Measurements from ENCODE around the gene KIAA0825. TPM values are rescaled to one million over a fixed set of nuclear protein-coding genes. Genes with fewer than 3 reads are reported as not detected.

Gene KIAA0825
- polyA plus RNA-seq, 1 donor from 2014 or later: 5.1 TPM

DNA sequence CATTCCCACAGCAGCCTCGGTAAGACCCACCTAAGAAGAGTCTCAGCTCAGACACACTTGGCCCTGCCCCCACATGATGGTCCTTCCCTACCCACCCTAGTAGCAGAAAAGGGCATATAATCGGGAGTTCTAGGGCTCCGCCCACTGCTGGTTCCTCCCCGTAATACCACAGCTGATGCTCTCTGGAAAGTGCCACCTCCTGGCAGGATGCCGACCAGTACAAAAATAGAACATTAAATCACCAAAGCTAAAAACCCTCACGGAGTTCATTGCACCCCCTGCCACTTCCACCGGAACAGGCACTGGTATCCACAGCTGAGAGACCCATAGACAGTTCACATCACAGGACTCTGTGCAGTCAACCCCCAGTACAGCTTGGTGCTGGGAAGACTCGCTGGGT lies 271.3 kb downstream of the KIAA0825 start:
- Histone ChIP-seq H2AFZ (ENCODE audit: low read depth, low read length) (no peak overlapping the region), H4K20me1 (ENCODE audit: insufficient read depth) (no peaks in the 10 kb centered on the region), H3K27me3 (ENCODE audit: insufficient read depth, low read depth, low read length) (no peaks in the 10 kb centered on the region), H3F3A (ENCODE audit: insufficient read depth, low read length, poor library complexity, severe bottlenecking) (no peaks in the 10 kb centered on the region), H3K9ac (ENCODE audit: low read length) (no peak overlapping the region), H3K4me3 (ENCODE audit: low read length) (no peak overlapping the region), H3K9me2 (ENCODE audit: insufficient read depth, low read length) (no peaks in the 10 kb centered on the region), H3K79me2 (replicated peaks; ENCODE audit: insufficient read depth, low read length) (no peaks in the 10 kb centered on the region), H3K9me3 (ENCODE audit: low read length) (no peaks in the 10 kb centered on the region), H3K27ac (ENCODE audit: low read length) (no peak overlapping the region), H3K36me3 (ENCODE audit: insufficient read depth, low read length) (no peaks in the 10 kb centered on the region), H3K4me2 (ENCODE audit: low read length) (no peak overlapping the region)
- TF ChIP-seq RAD21 (conservative IDR thresholded peaks at IDR 0.05) (no peak), TAF1 (IDR thresholded peaks at IDR 0.05; ENCODE audit: low read depth) (no peak), MXI1 (conservative IDR thresholded peaks at IDR 0.05; ENCODE audit: poor library complexity, severe bottlenecking) (no peak), SMC3 (conservative IDR thresholded peaks at IDR 0.05; ENCODE audit: poor library complexity) (no peak), EP300 (conservative IDR thresholded peaks at IDR 0.05; ENCODE audit: poor library complexity, severe bottlenecking) (no peak)

DNA sequence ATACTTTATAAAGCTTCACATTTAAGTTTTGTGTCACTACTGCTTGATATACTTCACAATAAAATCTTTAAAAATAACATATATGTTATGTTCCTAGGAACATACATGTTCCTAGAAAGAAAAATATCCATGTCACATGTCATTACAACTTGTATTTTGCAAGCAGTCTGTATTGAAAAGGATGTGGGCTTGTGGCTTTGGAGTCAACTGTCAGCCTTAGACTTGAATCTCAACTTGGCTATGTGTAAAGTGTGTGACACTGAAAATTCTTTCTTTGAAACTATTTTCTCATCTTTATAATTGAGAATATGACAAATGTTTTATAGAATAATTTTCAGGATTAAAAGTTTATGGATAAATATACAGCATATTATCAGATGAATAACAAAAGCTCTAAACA lies 273.1 kb downstream of the KIAA0825 start:
- H3K79me2 ChIP-seq (replicated peaks; ENCODE audit: insufficient read depth, low read length): no peaks in the 10 kb centered on the region
- no peak overlapping the region for H3K27ac ChIP-seq (ENCODE audit: low read length)
- TF ChIP-seq POLR2AphosphoS5 (IDR thresholded peaks at IDR 0.05) (no peak), EZH2 (IDR thresholded peaks at IDR 0.05; ENCODE audit: borderline replicate concordance, insufficient read depth, low read length, poor library complexity, severe bottlenecking) (no peak), TAF1 (IDR thresholded peaks at IDR 0.05; ENCODE audit: low read depth) (no peak), SMC3 (conservative IDR thresholded peaks at IDR 0.05; ENCODE audit: poor library complexity) (no peak), RAD21 (conservative IDR thresholded peaks at IDR 0.05) (no peak), EP300 (conservative IDR thresholded peaks at IDR 0.05; ENCODE audit: poor library complexity, severe bottlenecking) (no peak), MXI1 (conservative IDR thresholded peaks at IDR 0.05; ENCODE audit: poor library complexity, severe bottlenecking) (no peak)
- TF ChIP-seq, protein P1, sequence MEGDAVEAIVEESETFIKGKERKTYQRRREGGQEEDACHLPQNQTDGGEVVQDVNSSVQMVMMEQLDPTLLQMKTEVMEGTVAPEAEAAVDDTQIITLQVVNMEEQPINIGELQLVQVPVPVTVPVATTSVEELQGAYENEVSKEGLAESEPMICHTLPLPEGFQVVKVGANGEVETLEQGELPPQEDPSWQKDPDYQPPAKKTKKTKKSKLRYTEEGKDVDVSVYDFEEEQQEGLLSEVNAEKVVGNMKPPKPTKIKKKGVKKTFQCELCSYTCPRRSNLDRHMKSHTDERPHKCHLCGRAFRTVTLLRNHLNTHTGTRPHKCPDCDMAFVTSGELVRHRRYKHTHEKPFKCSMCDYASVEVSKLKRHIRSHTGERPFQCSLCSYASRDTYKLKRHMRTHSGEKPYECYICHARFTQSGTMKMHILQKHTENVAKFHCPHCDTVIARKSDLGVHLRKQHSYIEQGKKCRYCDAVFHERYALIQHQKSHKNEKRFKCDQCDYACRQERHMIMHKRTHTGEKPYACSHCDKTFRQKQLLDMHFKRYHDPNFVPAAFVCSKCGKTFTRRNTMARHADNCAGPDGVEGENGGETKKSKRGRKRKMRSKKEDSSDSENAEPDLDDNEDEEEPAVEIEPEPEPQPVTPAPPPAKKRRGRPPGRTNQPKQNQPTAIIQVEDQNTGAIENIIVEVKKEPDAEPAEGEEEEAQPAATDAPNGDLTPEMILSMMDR (IDR thresholded peaks at IDR 0.05; ENCODE audit: poor library complexity, severe bottlenecking): no peak
- TF ChIP-seq, protein P2, sequence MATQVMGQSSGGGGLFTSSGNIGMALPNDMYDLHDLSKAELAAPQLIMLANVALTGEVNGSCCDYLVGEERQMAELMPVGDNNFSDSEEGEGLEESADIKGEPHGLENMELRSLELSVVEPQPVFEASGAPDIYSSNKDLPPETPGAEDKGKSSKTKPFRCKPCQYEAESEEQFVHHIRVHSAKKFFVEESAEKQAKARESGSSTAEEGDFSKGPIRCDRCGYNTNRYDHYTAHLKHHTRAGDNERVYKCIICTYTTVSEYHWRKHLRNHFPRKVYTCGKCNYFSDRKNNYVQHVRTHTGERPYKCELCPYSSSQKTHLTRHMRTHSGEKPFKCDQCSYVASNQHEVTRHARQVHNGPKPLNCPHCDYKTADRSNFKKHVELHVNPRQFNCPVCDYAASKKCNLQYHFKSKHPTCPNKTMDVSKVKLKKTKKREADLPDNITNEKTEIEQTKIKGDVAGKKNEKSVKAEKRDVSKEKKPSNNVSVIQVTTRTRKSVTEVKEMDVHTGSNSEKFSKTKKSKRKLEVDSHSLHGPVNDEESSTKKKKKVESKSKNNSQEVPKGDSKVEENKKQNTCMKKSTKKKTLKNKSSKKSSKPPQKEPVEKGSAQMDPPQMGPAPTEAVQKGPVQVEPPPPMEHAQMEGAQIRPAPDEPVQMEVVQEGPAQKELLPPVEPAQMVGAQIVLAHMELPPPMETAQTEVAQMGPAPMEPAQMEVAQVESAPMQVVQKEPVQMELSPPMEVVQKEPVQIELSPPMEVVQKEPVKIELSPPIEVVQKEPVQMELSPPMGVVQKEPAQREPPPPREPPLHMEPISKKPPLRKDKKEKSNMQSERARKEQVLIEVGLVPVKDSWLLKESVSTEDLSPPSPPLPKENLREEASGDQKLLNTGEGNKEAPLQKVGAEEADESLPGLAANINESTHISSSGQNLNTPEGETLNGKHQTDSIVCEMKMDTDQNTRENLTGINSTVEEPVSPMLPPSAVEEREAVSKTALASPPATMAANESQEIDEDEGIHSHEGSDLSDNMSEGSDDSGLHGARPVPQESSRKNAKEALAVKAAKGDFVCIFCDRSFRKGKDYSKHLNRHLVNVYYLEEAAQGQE (IDR thresholded peaks at IDR 0.05; ENCODE audit: borderline replicate concordance): no peak
- no peak overlapping the region for H3K9ac ChIP-seq (ENCODE audit: low read length)
- H3K9me2 ChIP-seq (ENCODE audit: insufficient read depth, low read length): no peaks in the 10 kb centered on the region
- H3F3A ChIP-seq (ENCODE audit: insufficient read depth, low read length, poor library complexity, severe bottlenecking): no peaks in the 10 kb centered on the region
- no peak overlapping the region for H3K4me3 ChIP-seq (ENCODE audit: low read length)
- H3K27me3 ChIP-seq (ENCODE audit: insufficient read depth, low read depth, low read length): no peaks in the 10 kb centered on the region
- H4K20me1 ChIP-seq (ENCODE audit: insufficient read depth): no peaks in the 10 kb centered on the region
- no peaks in the 10 kb centered on the region for H3K9me3 ChIP-seq (ENCODE audit: low read length)
- H3K4me2 ChIP-seq (ENCODE audit: low read length): no peak overlapping the region
- no peaks in the 10 kb centered on the region for H3K36me3 ChIP-seq (ENCODE audit: insufficient read depth, low read length)
- H2AFZ ChIP-seq (ENCODE audit: low read depth, low read length): no peak overlapping the region
